Measurements from ENCODE around the gene C19orf25.

Gene C19orf25

GRCh38 chr19:1447504-1447903 is 31.5 kb downstream of the C19orf25 start:
- H3K4me3 ChIP-seq (ENCODE audit: low read depth, low read length), result no peak overlapping the region
- no peak for DNase-seq (ENCODE audit: low read depth)

GRCh38 chr19:1446713-1447481 is 32.1 kb downstream of the C19orf25 start:
- peak; percentile 55 for DNase-seq (ENCODE audit: low read depth)
- no peak overlapping the region for H3K4me3 ChIP-seq (ENCODE audit: low read depth, low read length)
- no peak for TF ChIP-seq CTCF (IDR thresholded peaks at IDR 0.05; ENCODE audit: low read depth, low read length)
- TF ChIP-seq MAX (IDR thresholded peaks at IDR 0.05; ENCODE audit: low read depth, low read length), result no peak
- TF ChIP-seq MYC (IDR thresholded peaks at IDR 0.05; ENCODE audit: low read depth, low read length), result no peak

More at GRCh38 chr19:1447504-1447903, 31.5 kb downstream of the C19orf25 start:
- TF ChIP-seq CTCF (IDR thresholded peaks at IDR 0.05; ENCODE audit: low read depth, low read length) (no peak), MAX (IDR thresholded peaks at IDR 0.05; ENCODE audit: low read depth, low read length) (no peak), MYC (IDR thresholded peaks at IDR 0.05; ENCODE audit: low read depth, low read length) (no peak), POLR2A (IDR thresholded peaks at IDR 0.05; ENCODE audit: extremely low read depth, insufficient read length) (no peak)

DNA sequence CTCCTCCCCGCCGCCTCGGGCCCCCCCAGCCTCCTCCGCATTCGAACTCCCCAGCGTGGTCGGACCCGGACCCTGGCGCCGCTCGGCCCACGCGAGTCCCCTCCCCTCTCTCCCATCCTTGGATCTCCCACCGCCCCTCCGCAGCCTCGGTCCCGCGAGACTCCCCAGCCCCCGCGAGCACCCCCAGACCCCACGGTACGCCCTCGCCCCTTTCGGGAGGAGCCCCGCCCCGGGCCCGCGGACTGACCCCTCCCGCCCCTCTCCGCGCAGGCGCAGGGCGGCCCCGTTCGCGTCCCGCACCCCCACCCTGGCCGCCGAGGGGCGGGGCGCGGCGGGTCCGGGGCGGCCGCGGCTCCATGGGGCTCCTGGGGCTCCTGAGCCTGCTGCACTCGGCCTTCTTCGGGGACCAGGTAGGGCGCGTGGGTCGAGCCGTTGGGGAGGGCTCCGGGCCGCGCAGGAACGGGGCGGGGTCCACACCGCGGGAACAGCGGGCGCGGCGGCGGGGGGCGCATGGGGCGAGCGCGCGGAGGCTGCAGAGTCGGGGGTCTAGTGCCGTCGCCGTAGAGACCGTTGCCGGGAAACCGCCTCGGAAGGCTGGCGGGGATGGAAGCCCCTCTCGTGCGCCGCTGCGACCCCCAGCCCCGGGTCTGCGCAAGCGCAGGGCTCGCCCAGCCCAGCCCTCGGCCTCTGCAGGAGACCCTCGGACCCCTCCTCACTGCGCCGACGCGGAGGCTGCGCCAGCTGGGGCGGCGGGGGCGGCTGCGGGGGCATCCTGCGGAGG is 32.9 kb downstream of the C19orf25 start:
- no peak for TF ChIP-seq MAX (IDR thresholded peaks at IDR 0.05; ENCODE audit: low read depth, low read length)
- TF ChIP-seq POLR2A (IDR thresholded peaks at IDR 0.05; ENCODE audit: extremely low read depth, insufficient read length), result no peak
- TF ChIP-seq CTCF (IDR thresholded peaks at IDR 0.05; ENCODE audit: low read depth, low read length), result no peak
- TF ChIP-seq MYC (IDR thresholded peaks at IDR 0.05; ENCODE audit: low read depth, low read length), result no peak
- H3K4me3 ChIP-seq (ENCODE audit: low read depth, low read length), result no peak overlapping the region
- no peak for DNase-seq (ENCODE audit: low read depth)

DNA sequence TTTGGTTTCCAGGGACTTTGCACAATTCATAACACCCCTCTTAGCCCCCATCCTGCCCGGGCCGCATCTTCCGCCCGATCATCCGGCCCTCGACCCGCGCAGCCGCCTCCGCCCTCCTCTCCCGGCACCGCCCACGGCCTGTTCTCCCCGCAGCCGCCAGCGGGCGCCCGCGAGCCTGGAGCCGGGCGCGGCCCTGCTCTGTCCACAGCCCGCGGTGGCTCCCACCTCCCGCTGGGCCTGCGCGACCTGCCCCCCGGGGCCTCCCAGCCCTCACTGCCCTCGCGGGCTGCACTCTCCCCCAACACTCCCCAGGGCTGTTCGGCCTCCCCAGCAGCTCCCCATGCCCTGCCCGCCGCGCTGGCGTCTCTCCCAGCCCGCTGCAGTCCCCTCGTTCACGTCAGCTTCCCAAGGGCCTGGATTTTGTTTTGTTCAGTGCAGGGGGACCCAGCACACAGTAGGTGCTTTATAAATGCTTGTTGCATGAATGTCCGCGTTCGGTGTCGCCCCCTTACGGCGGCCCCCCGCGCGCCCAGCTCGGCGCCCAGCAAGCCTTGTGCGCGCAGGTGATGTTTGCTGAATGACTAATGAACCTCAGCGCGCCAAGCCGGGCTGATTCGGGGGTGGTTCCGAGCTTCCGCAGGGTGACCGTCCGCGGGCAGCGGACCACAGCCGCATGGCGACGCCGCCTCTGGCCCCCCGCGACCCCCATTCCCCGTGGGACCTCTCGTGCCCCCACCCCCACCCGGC is 33.7 kb downstream of the C19orf25 start:
- TF ChIP-seq CTCF (IDR thresholded peaks at IDR 0.05; ENCODE audit: low read depth, low read length) (peak; percentile 44), MYC (IDR thresholded peaks at IDR 0.05; ENCODE audit: low read depth, low read length) (no peak), MAX (IDR thresholded peaks at IDR 0.05; ENCODE audit: low read depth, low read length) (no peak), POLR2A (IDR thresholded peaks at IDR 0.05; ENCODE audit: extremely low read depth, insufficient read length) (no peak)
- H3K4me3 ChIP-seq (ENCODE audit: low read depth, low read length), result no peak overlapping the region
- peak; percentile 65 for DNase-seq (ENCODE audit: low read depth)

DNA sequence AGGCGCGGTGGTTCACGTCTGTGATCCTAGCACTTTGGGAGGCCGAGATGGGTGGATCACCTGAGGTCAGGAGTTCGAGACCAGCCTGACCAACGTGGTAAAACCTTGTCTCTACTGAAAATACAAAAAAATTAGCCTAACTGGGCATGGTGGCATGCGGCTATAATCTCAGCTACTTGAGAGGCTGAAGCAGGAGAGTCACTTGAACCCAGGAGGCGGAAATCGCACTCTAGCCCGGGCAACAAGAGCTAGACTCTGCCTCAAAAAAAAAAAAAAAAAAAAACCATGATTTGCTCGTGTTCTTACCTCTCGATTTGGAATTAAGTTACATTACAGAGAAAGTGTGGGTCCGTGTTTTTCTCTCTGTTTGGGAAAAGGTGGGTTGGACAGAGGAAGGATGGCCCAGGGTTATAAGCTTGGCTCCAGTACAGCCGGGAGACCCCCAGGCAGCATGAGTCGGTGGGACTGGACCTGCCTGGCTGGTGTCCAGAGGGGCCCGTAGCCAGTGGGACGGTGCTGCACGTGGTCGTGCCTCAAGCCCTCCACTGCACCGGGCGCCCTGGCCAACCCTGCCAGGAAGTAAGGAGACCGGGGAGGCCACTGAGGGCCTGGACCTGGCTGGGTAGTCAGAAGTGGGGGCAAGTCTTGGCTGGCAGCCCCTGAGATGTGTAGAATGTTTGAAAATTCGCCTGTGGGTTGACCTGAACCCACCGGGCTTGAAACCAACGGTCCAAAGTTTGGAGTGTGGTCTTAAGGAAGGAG is 37.2 kb downstream of the C19orf25 start:
- TF ChIP-seq CTCF (IDR thresholded peaks at IDR 0.05; ENCODE audit: low read depth, low read length), result no peak
- TF ChIP-seq MYC (IDR thresholded peaks at IDR 0.05; ENCODE audit: low read depth, low read length), result no peak
- no peak for TF ChIP-seq POLR2A (IDR thresholded peaks at IDR 0.05; ENCODE audit: extremely low read depth, insufficient read length)
- TF ChIP-seq MAX (IDR thresholded peaks at IDR 0.05; ENCODE audit: low read depth, low read length), result no peak
- H3K4me3 ChIP-seq (ENCODE audit: low read depth, low read length), result no peak overlapping the region
- no peak for DNase-seq (ENCODE audit: low read depth)

Measured in NB4 (cell line).